Peyer's patch (tissue), 4 donors: ENCODE measurements around the gene TTC9B. TPM values are rescaled to one million over a fixed set of nuclear protein-coding genes. Genes with fewer than 3 reads are reported as not detected.

ENCODE experiments used
- DNase-seq, 3 donors: peaks; one replicate each; pipeline ENCODE4 v3.0.0-alpha.2; 2017 to 2019
- H3K27ac ChIP-seq, 4 donors: fragments of 200-600 bp; sonication (generic); one replicate each; pipeline ENCODE4 v1.5.1; 2016 to 2019
- H3K27me3 ChIP-seq, 2 donors: fragments of 200-600 bp; sonication (generic); one replicate each; pipeline ENCODE4 v1.5.1; 2019
- H3K36me3 ChIP-seq, 3 donors: fragments of 200-600 bp; sonication (generic); one replicate each; pipeline ENCODE4 v1.5.1; 2016 to 2019
- H3K4me1 ChIP-seq, 4 donors: fragments of 200-600 bp; sonication (generic); one replicate each; pipeline ENCODE4 v1.5.1; 2016 to 2019
- H3K4me3 ChIP-seq, 4 donors: fragments of 200-600 bp; sonication (generic); 1 replicate in 3 of 4; 2 replicates in 1 of 4; pipeline ENCODE4 v1.5.1; 2016 to 2019; ENCODE audit warnings: mild to moderate bottlenecking in 1 of 4
- H3K9me3 ChIP-seq, 4 donors: fragments of 200-600 bp; sonication (generic); one replicate each; pipeline ENCODE4 v1.5.1; 2016 to 2019; ENCODE audit warnings: mild to moderate bottlenecking in 1 of 4
- POLR2A ChIP-seq, 2 donors: fragments of 450-650 bp; IDR thresholded peaks; one replicate each; pipeline ENCODE4 v1.5.1; 2017; ENCODE audit warnings: antibody characterized with exemption in 2 of 2, mild to moderate bottlenecking in 2 of 2, moderate library complexity in 2 of 2
- total RNA-seq, 4 donors: library from RNA; depleted of rRNA; stranded (reverse); fragments of >200 nt; gene quantifications; one replicate each; pipeline ENCODE4 v1.1.0, GENCODE V29; 2016
- TF ChIP-seq, protein P1 (sequence below), 6 experiments: fragments of 450-650 bp in 4 of 6; fragments of 200-600 bp in 2 of 6; sonication (generic) in 1 of 6; IDR thresholded peaks; one replicate each; pipeline ENCODE4 v1.5.1; 2017 to 2019; ENCODE audit warnings: antibody characterized with exemption in 6 of 6, mild to moderate bottlenecking in 3 of 6, moderate library complexity in 1 of 6

The TTC9B gene
- total RNA-seq, 4 donors from 2014 or later: not detected

DNA sequence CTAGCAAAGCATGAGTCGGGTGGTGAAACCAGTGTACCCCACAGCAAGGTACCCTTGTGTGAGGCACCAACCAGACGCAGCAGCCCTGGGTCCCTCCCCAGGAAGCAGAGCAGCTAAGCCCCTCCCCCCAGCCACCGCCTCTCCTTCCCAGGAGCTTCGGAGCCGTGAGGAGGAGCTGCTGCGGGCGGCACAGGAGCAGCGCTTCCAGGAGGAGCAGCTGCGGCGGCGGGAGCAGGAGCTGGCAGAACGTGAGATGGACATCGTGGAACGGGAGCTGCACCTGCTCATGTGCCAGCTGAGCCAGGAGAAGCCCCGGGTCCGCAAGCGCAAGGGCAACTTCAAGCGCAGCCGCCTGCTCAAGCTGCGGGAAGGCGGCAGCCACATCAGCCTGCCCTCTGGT is 12.4 kb downstream of the TTC9B start:
- Histone ChIP-seq H3K27ac (no peak overlapping the region), H3K36me3 (peaks cover 0 to 20% (median 0%) of the 10 kb centered on the region in 3 donors), H3K4me1 (no peaks in the 10 kb centered on the region), H3K9me3 (no peaks in the 10 kb centered on the region), H3K27me3 (no peaks in the 10 kb centered on the region), H3K4me3 (no peak overlapping the region)
- TF ChIP-seq, protein P1, sequence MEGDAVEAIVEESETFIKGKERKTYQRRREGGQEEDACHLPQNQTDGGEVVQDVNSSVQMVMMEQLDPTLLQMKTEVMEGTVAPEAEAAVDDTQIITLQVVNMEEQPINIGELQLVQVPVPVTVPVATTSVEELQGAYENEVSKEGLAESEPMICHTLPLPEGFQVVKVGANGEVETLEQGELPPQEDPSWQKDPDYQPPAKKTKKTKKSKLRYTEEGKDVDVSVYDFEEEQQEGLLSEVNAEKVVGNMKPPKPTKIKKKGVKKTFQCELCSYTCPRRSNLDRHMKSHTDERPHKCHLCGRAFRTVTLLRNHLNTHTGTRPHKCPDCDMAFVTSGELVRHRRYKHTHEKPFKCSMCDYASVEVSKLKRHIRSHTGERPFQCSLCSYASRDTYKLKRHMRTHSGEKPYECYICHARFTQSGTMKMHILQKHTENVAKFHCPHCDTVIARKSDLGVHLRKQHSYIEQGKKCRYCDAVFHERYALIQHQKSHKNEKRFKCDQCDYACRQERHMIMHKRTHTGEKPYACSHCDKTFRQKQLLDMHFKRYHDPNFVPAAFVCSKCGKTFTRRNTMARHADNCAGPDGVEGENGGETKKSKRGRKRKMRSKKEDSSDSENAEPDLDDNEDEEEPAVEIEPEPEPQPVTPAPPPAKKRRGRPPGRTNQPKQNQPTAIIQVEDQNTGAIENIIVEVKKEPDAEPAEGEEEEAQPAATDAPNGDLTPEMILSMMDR (IDR thresholded peaks at IDR 0.05): no peak
- no peak for TF ChIP-seq POLR2A (IDR thresholded peaks at IDR 0.05)
- no peak for DNase-seq

DNA sequence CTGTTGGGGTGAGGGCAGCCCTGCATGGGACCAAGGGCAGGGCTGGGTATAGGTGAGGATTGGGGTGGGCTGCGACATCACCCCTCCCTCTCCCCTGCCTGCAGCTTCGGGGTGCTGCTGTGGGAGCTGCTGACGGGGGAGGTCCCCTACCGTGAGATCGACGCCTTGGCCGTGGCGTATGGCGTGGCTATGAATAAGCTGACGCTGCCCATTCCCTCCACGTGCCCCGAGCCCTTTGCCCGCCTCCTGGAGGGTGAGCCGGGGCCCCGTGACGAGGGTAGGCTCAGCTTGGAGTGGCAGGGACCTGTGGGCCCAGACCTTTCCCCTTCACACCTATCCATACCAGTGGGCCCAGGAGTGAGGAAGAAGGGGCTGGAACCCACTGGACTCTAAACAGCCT is 13.8 kb downstream of the TTC9B start:
- no peak for TF ChIP-seq POLR2A (IDR thresholded peaks at IDR 0.05)
- TF ChIP-seq, protein P1 (IDR thresholded peaks at IDR 0.05): no peak
- no peaks in the 10 kb centered on the region for H3K27me3 ChIP-seq
- H3K4me1 ChIP-seq: no peaks in the 10 kb centered on the region
- peaks cover 0 to 15% (median 0%) of the 10 kb centered on the region in 3 donors for H3K36me3 ChIP-seq
- no peak for DNase-seq
- no peak overlapping the region for H3K4me3 ChIP-seq
- H3K27ac ChIP-seq: no peak overlapping the region
- H3K9me3 ChIP-seq: no peaks in the 10 kb centered on the region

DNA sequence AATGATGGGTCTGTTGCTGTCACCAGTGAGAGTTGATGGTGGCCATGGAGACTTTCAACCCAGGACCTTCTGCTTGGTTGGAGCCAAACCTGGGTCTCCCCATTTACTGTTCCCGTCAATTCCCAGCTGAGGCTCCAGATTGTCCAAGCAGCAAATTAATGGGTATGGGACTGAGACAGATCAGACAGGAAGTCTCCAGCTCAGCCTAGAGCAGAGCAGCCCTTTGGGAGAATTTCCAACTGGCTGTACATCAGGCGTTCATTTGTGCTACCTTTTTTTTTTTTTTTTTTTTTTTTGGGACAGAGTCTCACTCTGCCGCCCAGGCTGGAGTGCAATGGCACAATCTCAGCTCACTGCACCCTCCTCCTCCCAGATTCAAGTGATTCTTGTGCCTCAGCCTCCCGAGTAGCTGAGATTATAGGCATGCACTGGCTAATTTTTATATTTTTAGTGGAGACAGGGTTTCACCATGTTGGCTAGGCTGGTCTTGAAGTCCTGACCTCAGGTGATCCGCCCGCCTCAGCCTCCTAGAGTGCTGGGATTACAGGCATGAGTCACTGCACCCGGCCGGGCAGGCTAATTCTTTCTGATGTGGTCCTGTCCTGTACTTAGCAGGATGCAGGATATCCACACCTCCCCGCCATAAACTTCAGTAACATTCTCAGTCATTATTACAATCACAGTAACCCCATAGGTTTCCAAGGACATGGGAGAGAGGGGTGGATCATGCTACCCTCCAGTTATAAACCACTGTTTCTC is 17.7 kb downstream of the TTC9B start:
- no peak overlapping the region for H3K4me3 ChIP-seq
- no peak for DNase-seq
- H3K4me1 ChIP-seq: no peaks in the 10 kb centered on the region
- H3K27me3 ChIP-seq: no peaks in the 10 kb centered on the region
- TF ChIP-seq POLR2A (IDR thresholded peaks at IDR 0.05): no peak
- TF ChIP-seq, protein P1 (IDR thresholded peaks at IDR 0.05): no peak
- H3K9me3 ChIP-seq: no peaks in the 10 kb centered on the region
- H3K27ac ChIP-seq: no peak overlapping the region
- H3K36me3 ChIP-seq: peaks cover 0 to 8% (median 0%) of the 10 kb centered on the region in 3 donors

DNA sequence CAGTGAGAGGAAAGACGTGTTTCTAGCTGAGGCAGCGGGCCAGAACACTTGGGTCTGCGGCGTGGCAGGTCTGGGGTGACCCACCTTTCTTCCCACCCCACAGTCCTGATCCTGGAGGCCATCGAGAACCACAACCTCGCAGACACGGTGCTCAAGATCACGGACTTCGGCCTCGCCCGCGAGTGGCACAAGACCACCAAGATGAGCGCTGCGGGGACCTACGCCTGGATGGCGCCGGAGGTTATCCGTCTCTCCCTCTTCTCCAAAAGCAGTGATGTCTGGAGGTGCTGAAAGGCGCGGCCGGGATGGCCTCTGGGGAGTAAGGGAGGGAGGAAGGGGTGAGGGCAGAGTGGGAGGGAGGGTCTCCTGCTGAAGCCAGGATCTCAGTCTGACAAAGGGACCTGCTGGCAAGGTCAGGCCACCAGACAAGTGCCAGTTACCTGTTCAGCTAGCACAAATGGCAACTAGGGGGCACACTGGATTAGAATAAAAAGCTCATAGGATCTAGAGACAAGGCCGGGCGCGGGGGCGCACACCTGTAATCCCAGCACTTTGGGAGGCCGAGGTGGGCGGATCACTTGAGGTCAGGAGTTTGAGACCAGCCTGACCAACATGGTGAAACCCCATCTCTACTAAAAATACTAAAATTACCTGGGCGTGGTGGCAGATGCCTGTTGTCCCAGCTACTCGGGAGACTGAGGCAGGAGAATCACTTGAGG is 19.8 kb downstream of the TTC9B start:
- Histone ChIP-seq H3K9me3 (no peaks in the 10 kb centered on the region), H3K4me1 (no peaks in the 10 kb centered on the region), H3K4me3 (no peak overlapping the region), H3K36me3 (no peaks in the 10 kb centered on the region), H3K27ac (no peak overlapping the region), H3K27me3 (no peaks in the 10 kb centered on the region)
- TF ChIP-seq, protein P1 (IDR thresholded peaks at IDR 0.05): no peak
- no peak for TF ChIP-seq POLR2A (IDR thresholded peaks at IDR 0.05)
- no peak for DNase-seq

DNA sequence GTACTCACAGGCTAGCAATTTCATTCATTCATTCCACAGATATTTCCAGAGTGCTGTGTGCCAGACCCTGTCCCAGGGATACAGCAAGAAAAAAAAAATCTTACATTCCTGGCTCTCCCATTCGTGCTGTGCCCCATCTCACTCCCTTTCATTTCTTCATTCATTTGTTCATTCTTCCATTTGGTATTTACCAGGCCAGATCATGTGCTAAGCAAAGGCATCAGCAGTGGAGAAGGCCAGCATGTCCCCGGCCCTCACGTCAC is 24.7 kb downstream of the TTC9B start:
- H3K4me3 ChIP-seq: no peak overlapping the region
- peaks cover 0 to 16% (median 8%) of the 10 kb centered on the region in 4 donors for H3K4me1 ChIP-seq
- H3K9me3 ChIP-seq: no peaks in the 10 kb centered on the region
- no peak for DNase-seq
- no peaks in the 10 kb centered on the region for H3K36me3 ChIP-seq
- TF ChIP-seq POLR2A (IDR thresholded peaks at IDR 0.05): no peak
- TF ChIP-seq, protein P1 (IDR thresholded peaks at IDR 0.05): no peak
- no peak overlapping the region for H3K27ac ChIP-seq
- H3K27me3 ChIP-seq: no peaks in the 10 kb centered on the region
